Lower leg skin (tissue), 3 donors: ENCODE data around the gene ZBTB18.

Source experiments
- POLR2A ChIP-seq, 2 donors: fragments of 450-650 bp; IDR thresholded peaks; one replicate each; pipeline ENCODE4 v1.6.1; 2016 to 2017; ENCODE audit warnings: antibody characterized with exemption in 2 of 2, mild to moderate bottlenecking in 1 of 2, moderate library complexity in 1 of 2
- TF ChIP-seq, protein P1 (sequence below), 3 donors: fragments of 450-650 bp; IDR thresholded peaks; one replicate each; pipeline ENCODE4 v1.5.1; 2016; ENCODE audit warnings: antibody characterized with exemption in 3 of 3, mild to moderate bottlenecking in 3 of 3, moderate library complexity in 2 of 3

DNA sequence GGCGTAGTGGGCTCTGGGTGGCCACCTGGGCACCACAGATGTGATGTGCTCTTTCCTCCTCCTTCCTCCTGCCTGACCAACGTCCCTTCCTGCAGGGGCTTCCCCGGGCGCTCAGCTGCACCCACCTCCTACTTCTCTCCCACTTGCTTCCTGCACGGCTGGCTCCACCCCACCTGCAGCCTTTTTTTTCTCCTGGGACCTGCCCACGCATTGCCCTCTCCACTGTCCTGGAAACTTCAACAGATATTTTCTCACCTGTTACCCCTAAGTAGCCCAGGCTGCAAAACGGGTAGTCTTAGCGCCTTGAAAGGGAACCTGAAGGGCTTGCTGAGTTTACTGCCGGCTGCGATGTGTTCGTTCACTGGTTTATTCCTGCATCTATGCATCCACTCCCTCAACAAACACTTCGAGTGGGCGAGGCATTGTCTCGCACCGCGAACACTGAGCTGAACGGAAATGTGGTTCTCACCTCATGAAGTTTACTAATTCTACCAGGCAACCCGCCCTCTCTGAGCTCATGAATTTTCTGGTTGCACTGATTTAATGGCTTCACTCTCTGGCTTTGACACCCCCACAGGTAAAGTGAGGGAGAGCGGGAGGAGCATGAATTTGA is 23.6 kb downstream of the ZBTB18 start:
- TF ChIP-seq, protein P1, sequence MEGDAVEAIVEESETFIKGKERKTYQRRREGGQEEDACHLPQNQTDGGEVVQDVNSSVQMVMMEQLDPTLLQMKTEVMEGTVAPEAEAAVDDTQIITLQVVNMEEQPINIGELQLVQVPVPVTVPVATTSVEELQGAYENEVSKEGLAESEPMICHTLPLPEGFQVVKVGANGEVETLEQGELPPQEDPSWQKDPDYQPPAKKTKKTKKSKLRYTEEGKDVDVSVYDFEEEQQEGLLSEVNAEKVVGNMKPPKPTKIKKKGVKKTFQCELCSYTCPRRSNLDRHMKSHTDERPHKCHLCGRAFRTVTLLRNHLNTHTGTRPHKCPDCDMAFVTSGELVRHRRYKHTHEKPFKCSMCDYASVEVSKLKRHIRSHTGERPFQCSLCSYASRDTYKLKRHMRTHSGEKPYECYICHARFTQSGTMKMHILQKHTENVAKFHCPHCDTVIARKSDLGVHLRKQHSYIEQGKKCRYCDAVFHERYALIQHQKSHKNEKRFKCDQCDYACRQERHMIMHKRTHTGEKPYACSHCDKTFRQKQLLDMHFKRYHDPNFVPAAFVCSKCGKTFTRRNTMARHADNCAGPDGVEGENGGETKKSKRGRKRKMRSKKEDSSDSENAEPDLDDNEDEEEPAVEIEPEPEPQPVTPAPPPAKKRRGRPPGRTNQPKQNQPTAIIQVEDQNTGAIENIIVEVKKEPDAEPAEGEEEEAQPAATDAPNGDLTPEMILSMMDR (IDR thresholded peaks at IDR 0.05) = no peak
- TF ChIP-seq POLR2A (IDR thresholded peaks at IDR 0.05) = no peak
